Measurements from ENCODE around the gene MCAM.

Gene MCAM

GRCh38 chr11:119345685-119346084 lies 28.8 kb upstream of the MCAM start:
- no peak for DNase-seq (ENCODE audit: low read depth in 1 of 2, low spot score in 1 of 2)

- DNase-seq (ENCODE audit: low read depth in 1 of 2, low spot score in 1 of 2), result no peak
Measured at GRCh38 chr11:119344291-119345010, 27.5 kb upstream of the MCAM start.

- no peak for DNase-seq (ENCODE audit: low read depth in 1 of 2, low spot score in 1 of 2)
Measured at GRCh38 chr11:119343726-119344125, 26.8 kb upstream of the MCAM start.

GRCh38 chr11:119342362-119343130 lies 25.6 kb upstream of the MCAM start:
- DNase-seq (ENCODE audit: low read depth in 1 of 2, low spot score in 1 of 2), result no peak

GRCh38 chr11:119342023-119342300 lies 25.0 kb upstream of the MCAM start:
- no peak for DNase-seq (ENCODE audit: low read depth in 1 of 2, low spot score in 1 of 2)

GRCh38 chr11:119341222-119342022 lies 24.5 kb upstream of the MCAM start:
- DNase-seq (ENCODE audit: low read depth in 1 of 2, low spot score in 1 of 2), result no peak

- DNase-seq (ENCODE audit: low read depth in 1 of 2, low spot score in 1 of 2), result no peak
Measured at GRCh38 chr11:119340335-119341221, 23.6 kb upstream of the MCAM start, which contains the start of gene C1QTNF5. C1QTNF5 (minus strand) TSS chr11:119340883; CDS start chr11:119340397, 486 bp downstream.

- DNase-seq (ENCODE audit: low read depth in 1 of 2, low spot score in 1 of 2), result no peak
Measured at GRCh38 chr11:119339589-119340334, 22.8 kb upstream of the MCAM start.

GRCh38 chr11:119338965-119339588 lies 22.1 kb upstream of the MCAM start:
- no peak for DNase-seq (ENCODE audit: low read depth in 1 of 2, low spot score in 1 of 2)

GRCh38 chr11:119338318-119338890 lies 21.5 kb upstream of the MCAM start:
- peak in 1 of 2 donors; percentile 62 for DNase-seq (ENCODE audit: low read depth in 1 of 2, low spot score in 1 of 2)

GRCh38 chr11:119337581-119338317 lies 20.8 kb upstream of the MCAM start:
- no peak for DNase-seq (ENCODE audit: low read depth in 1 of 2, low spot score in 1 of 2)

GRCh38 chr11:119336744-119337469 lies 20.0 kb upstream of the MCAM start:
- DNase-seq (ENCODE audit: low read depth in 1 of 2, low spot score in 1 of 2), result no peak

GRCh38 chr11:119335655-119336543 lies 19.0 kb upstream of the MCAM start:
- DNase-seq (ENCODE audit: low read depth in 1 of 2, low spot score in 1 of 2), result no peak

- DNase-seq (ENCODE audit: low read depth in 1 of 2, low spot score in 1 of 2), result no peak
Measured at GRCh38 chr11:119335091-119335654, 18.2 kb upstream of the MCAM start.

- DNase-seq (ENCODE audit: low read depth in 1 of 2, low spot score in 1 of 2), result peak; percentile 85 to 95
Measured at GRCh38 chr11:119334174-119334930, 17.4 kb upstream of the MCAM start, which contains the start of gene RNF26. RNF26 (plus strand) TSS chr11:119334527; CDS start chr11:119335123, 596 bp downstream.
